ENCODE measurements around the gene GTF3C6.

Gene GTF3C6

GRCh38 chr6:110958329-110959192, at the start of gene GTF3C6:
GTF3C6 (plus strand) TSS chr6:110958706; CDS start chr6:110958770, 64 bp downstream.
- Histone ChIP-seq H2AFZ (ENCODE audit: low read depth, low read length) (peak within 1 kb of the TSS; percentile 84), H3K4me3 (ENCODE audit: low read length) (peak within 1 kb of the TSS; percentile 83), H3K9me3 (ENCODE audit: low read length) (no peaks in the 10 kb centered on the region), H3K4me1 (ENCODE audit: insufficient read depth, low read length) (peaks cover 3% of the 10 kb centered on the region), H3K27me3 (ENCODE audit: insufficient read depth, low read length) (no peaks in the 10 kb centered on the region), H3K36me3 (ENCODE audit: insufficient read depth, low read length) (peaks cover 33% of the 10 kb centered on the region)

- no peaks in the 10 kb centered on the region for H3K36me3 ChIP-seq (ENCODE audit: insufficient read depth, low read length)
- H3K27me3 ChIP-seq (ENCODE audit: insufficient read depth, low read length) = no peaks in the 10 kb centered on the region
- no peak overlapping the region for H2AFZ ChIP-seq (ENCODE audit: low read depth, low read length)
- no peak overlapping the region for H3K4me3 ChIP-seq (ENCODE audit: low read length)
- peaks cover 3% of the 10 kb centered on the region for H3K4me1 ChIP-seq (ENCODE audit: insufficient read depth, low read length)
- H3K9me3 ChIP-seq (ENCODE audit: low read length) = no peaks in the 10 kb centered on the region
Observed at GRCh38 chr6:110930781-110931180, 27.7 kb upstream of the GTF3C6 start.

GRCh38 chr6:110933912-110934311, 24.6 kb upstream of the GTF3C6 start:
- Histone ChIP-seq H3K36me3 (ENCODE audit: insufficient read depth, low read length) (no peaks in the 10 kb centered on the region), H3K4me1 (ENCODE audit: insufficient read depth, low read length) (peaks cover 3% of the 10 kb centered on the region), H3K27me3 (ENCODE audit: insufficient read depth, low read length) (no peaks in the 10 kb centered on the region), H3K9me3 (ENCODE audit: low read length) (no peaks in the 10 kb centered on the region), H3K4me3 (ENCODE audit: low read length) (no peak overlapping the region), H2AFZ (ENCODE audit: low read depth, low read length) (no peak overlapping the region)

GRCh38 chr6:110934381-110934898, 24.1 kb upstream of the GTF3C6 start:
- Histone ChIP-seq H3K4me1 (ENCODE audit: insufficient read depth, low read length) (peaks cover 3% of the 10 kb centered on the region), H2AFZ (ENCODE audit: low read depth, low read length) (no peak overlapping the region), H3K4me3 (ENCODE audit: low read length) (no peak overlapping the region), H3K27me3 (ENCODE audit: insufficient read depth, low read length) (no peaks in the 10 kb centered on the region), H3K9me3 (ENCODE audit: low read length) (no peaks in the 10 kb centered on the region), H3K36me3 (ENCODE audit: insufficient read depth, low read length) (no peaks in the 10 kb centered on the region)

- H3K4me1 ChIP-seq (ENCODE audit: insufficient read depth, low read length) = peaks cover 3% of the 10 kb centered on the region
- no peak overlapping the region for H2AFZ ChIP-seq (ENCODE audit: low read depth, low read length)
- H3K36me3 ChIP-seq (ENCODE audit: insufficient read depth, low read length) = no peaks in the 10 kb centered on the region
Observed at GRCh38 chr6:110935171-110935570, 23.3 kb upstream of the GTF3C6 start.

GRCh38 chr6:110938171-110938570, 20.3 kb upstream of the GTF3C6 start:
- Histone ChIP-seq H3K27me3 (ENCODE audit: insufficient read depth, low read length) (no peaks in the 10 kb centered on the region), H3K4me3 (ENCODE audit: low read length) (no peak overlapping the region), H3K9me3 (ENCODE audit: low read length) (no peaks in the 10 kb centered on the region), H3K36me3 (ENCODE audit: insufficient read depth, low read length) (no peaks in the 10 kb centered on the region), H3K4me1 (ENCODE audit: insufficient read depth, low read length) (peaks cover 3% of the 10 kb centered on the region), H2AFZ (ENCODE audit: low read depth, low read length) (no peak overlapping the region)

More at GRCh38 chr6:110935171-110935570, 23.3 kb upstream of the GTF3C6 start:
- H3K27me3 ChIP-seq (ENCODE audit: insufficient read depth, low read length) = no peaks in the 10 kb centered on the region
- H3K4me3 ChIP-seq (ENCODE audit: low read length) = no peak overlapping the region
- H3K9me3 ChIP-seq (ENCODE audit: low read length) = no peaks in the 10 kb centered on the region

- H2AFZ ChIP-seq (ENCODE audit: low read depth, low read length) = no peak overlapping the region
- H3K9me3 ChIP-seq (ENCODE audit: low read length) = no peaks in the 10 kb centered on the region
- no peaks in the 10 kb centered on the region for H3K4me1 ChIP-seq (ENCODE audit: insufficient read depth, low read length)
- no peaks in the 10 kb centered on the region for H3K27me3 ChIP-seq (ENCODE audit: insufficient read depth, low read length)
- no peaks in the 10 kb centered on the region for H3K36me3 ChIP-seq (ENCODE audit: insufficient read depth, low read length)
- H3K4me3 ChIP-seq (ENCODE audit: low read length) = no peak overlapping the region
Observed at GRCh38 chr6:110939429-110940200, 18.9 kb upstream of the GTF3C6 start.

GRCh38 chr6:110944681-110945151, 13.8 kb upstream of the GTF3C6 start:
- H2AFZ ChIP-seq (ENCODE audit: low read depth, low read length) = no peak overlapping the region
- H3K36me3 ChIP-seq (ENCODE audit: insufficient read depth, low read length) = no peaks in the 10 kb centered on the region
- no peaks in the 10 kb centered on the region for H3K27me3 ChIP-seq (ENCODE audit: insufficient read depth, low read length)
- H3K9me3 ChIP-seq (ENCODE audit: low read length) = no peaks in the 10 kb centered on the region
- no peaks in the 10 kb centered on the region for H3K4me1 ChIP-seq (ENCODE audit: insufficient read depth, low read length)
- no peak overlapping the region for H3K4me3 ChIP-seq (ENCODE audit: low read length)

- Histone ChIP-seq H3K4me3 (ENCODE audit: low read length) (no peak overlapping the region), H3K27me3 (ENCODE audit: insufficient read depth, low read length) (no peaks in the 10 kb centered on the region), H3K36me3 (ENCODE audit: insufficient read depth, low read length) (no peaks in the 10 kb centered on the region), H2AFZ (ENCODE audit: low read depth, low read length) (no peak overlapping the region), H3K9me3 (ENCODE audit: low read length) (no peaks in the 10 kb centered on the region), H3K4me1 (ENCODE audit: insufficient read depth, low read length) (no peaks in the 10 kb centered on the region)
Observed at GRCh38 chr6:110946498-110946897, 12.0 kb upstream of the GTF3C6 start.

- Histone ChIP-seq H2AFZ (ENCODE audit: low read depth, low read length) (no peak overlapping the region), H3K4me3 (ENCODE audit: low read length) (no peak overlapping the region), H3K4me1 (ENCODE audit: insufficient read depth, low read length) (peaks cover 7% of the 10 kb centered on the region), H3K9me3 (ENCODE audit: low read length) (no peaks in the 10 kb centered on the region), H3K27me3 (ENCODE audit: insufficient read depth, low read length) (no peaks in the 10 kb centered on the region), H3K36me3 (ENCODE audit: insufficient read depth, low read length) (no peaks in the 10 kb centered on the region)
Observed at GRCh38 chr6:110949679-110950285, 8.7 kb upstream of the GTF3C6 start.

- Histone ChIP-seq H3K36me3 (ENCODE audit: insufficient read depth, low read length) (no peaks in the 10 kb centered on the region), H3K4me1 (ENCODE audit: insufficient read depth, low read length) (peaks cover 7% of the 10 kb centered on the region), H2AFZ (ENCODE audit: low read depth, low read length) (no peak overlapping the region), H3K9me3 (ENCODE audit: low read length) (no peaks in the 10 kb centered on the region), H3K4me3 (ENCODE audit: low read length) (no peak overlapping the region), H3K27me3 (ENCODE audit: insufficient read depth, low read length) (no peaks in the 10 kb centered on the region)
Observed at GRCh38 chr6:110950440-110950839, 8.1 kb upstream of the GTF3C6 start.

GRCh38 chr6:110951008-110951407, 7.5 kb upstream of the GTF3C6 start:
- no peak overlapping the region for H3K4me3 ChIP-seq (ENCODE audit: low read length)
- H2AFZ ChIP-seq (ENCODE audit: low read depth, low read length) = no peak overlapping the region
- H3K36me3 ChIP-seq (ENCODE audit: insufficient read depth, low read length) = no peaks in the 10 kb centered on the region
- no peaks in the 10 kb centered on the region for H3K9me3 ChIP-seq (ENCODE audit: low read length)
- H3K4me1 ChIP-seq (ENCODE audit: insufficient read depth, low read length) = peaks cover 7% of the 10 kb centered on the region
- no peaks in the 10 kb centered on the region for H3K27me3 ChIP-seq (ENCODE audit: insufficient read depth, low read length)

Data from neuron (in vitro differentiated cells).